GM18907 (cell line): ENCODE data around the gene TMEM150B.

Experiments used
- ATAC-seq: cut with Tn5 transposase; IDR thresholded peaks from one replicate; pipeline ENCODE4 v1.9.1; 2021; ENCODE audit warnings: mild to moderate bottlenecking, moderate library complexity; ENCODE audit not compliant: unreplicated experiment

Gene TMEM150B

DNA sequence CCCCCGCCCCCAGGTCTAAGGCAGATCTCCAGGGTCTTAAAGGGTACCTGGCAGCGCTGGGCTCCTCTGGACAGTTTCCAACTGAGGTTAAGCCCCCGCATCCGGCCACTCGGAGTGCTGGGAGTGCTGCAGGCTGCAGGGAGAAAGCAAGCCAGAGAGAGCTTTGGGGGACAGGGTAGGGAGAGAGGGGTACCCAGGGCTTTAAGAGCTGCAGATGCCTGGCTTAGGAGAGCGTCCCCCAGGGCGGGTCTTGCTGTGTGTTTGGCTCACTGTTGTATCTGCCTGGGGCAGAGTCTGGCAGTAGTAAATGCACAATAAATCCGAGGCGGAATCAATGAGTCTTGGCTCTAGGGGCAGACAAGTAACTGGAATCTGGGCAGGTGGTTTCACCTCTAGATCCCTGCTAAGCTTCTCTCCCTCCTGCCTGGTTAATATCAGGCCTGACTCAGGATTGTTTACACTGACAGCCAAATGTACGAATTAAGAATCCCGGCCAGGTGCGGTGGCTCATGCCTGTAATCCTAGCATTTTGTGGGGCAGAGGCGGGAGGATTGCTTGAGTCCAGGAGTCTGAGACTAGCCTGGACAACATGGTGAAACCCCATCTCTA, 30.2 kb upstream of the TMEM150B start:
- ATAC-seq = no peak

DNA sequence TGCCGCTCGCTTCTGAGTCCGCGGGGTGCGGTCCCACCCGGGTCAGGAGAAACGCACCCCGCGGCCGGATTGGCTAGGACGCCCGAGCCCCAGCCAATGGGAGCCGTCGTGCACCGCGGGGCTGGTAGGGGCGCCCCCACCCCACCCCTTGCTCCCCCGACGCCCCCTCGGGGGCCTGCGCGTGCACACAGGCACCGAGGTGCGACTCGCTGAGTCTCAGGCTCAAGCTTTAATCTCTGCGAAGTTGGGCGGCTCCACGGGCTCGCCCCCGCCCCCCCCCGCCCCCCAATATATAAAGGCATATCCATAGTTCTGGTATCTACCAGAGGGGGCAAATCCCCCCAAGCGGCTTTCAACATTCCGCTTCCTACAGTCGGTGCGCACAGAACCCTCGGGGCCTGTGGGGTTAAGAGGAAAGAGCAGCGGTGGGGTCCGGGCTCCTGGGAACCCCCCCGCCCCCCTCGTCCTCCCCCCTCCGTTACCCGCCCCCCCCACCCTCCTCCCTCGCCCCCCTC, 29.6 kb upstream of the TMEM150B start, which contains the start of gene COX6B2:
TSS of gene COX6B2 (minus strand) at position 22 of the 515 bp plus-strand sequence. CDS start 198 bp downstream, outside the sequence.
- ATAC-seq = no peak

DNA sequence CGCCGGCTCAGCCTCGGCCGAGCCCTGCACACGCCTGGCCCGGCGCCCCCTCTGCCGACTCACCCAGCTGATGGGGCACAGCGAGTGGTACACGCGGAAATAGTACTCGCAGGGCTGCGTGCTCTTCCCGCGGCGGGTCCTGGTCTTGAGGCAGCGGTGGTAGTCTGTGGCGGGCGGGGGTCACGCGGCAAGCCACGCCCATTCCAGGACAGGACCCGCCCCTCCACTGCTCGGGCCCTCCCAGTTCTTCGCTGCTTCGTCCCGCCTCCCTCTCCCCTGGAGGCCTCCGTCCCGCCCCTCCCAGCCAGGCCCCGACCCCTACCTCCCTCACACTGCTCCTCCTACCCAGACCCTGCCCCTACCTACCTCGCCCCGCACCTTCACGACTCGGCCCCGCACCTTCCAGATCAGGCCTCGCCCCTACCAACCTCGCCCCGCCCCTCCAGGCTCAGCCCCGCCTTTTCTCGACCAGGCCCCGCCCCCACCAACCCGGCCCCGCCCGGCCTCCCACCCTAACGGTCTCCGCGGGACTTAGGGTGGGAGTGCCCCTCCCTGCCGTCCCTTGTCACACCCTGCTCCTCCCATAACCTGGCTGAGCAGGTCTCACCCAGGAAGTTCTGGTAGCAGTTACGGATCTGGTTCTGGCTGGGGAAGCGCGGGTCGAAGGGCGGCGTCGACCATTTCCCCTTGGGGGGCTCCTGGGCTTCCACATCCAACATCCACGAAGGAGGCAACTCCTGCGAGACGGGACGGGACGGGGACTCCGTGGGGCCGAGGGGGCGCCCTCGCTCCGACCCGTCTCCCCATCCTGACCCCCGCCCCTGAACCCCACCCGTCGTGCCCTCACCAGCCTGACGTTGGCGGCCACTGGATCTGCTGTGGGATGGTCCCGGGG, 28.9 kb upstream of the TMEM150B start:
- ATAC-seq = no peak

DNA sequence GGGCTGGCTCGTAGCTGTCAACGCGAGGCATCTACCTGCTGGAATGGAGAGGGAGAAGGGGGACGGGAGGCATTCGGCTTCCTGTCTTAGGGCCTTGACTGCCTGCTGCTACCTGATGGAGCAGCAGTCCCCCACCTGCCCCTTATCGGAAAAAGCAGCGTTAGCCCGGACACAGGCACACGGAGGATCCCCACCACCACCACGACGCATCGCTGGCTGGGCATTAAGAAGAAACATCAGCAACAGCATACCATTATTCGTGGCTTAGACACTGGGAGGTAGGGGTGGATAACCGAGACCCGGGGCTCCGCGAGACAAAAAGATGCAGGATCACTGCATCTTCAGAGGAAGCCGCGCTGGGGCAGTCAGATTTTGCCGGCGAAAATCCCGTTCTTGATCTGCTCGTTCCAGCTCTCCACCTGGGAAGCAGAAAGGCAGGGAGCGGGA, 28.2 kb upstream of the TMEM150B start:
- no peak for ATAC-seq

DNA sequence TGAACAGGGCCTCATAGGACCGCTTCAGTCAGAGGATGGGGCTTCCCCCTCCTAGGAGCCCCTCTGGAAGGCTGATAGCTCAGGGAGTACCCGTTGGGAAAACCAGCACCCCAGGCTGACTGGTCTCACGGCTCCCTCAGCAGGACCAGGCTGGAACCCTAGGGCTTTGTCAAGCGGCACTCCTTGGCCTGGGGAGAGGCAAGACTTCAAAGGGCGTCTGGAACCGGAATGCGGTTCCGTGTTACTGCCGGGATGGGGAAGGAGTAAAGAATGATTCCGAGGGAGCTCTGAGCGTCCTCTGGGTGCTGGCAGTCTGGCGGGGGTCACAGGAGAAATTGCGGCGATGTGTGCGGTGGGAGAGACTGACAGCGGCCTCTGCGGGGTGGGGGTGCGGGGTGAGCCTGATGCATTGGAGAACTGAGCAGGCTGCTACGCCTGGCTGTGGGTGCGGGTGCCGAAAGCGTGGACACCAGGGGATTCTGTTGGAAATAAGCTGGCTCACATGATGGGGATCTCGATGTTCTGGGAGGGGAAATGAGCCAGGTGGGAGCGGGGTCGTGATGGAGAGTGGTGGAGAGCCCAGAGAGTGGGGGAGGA, 27.5 kb upstream of the TMEM150B start:
- ATAC-seq = no peak

DNA sequence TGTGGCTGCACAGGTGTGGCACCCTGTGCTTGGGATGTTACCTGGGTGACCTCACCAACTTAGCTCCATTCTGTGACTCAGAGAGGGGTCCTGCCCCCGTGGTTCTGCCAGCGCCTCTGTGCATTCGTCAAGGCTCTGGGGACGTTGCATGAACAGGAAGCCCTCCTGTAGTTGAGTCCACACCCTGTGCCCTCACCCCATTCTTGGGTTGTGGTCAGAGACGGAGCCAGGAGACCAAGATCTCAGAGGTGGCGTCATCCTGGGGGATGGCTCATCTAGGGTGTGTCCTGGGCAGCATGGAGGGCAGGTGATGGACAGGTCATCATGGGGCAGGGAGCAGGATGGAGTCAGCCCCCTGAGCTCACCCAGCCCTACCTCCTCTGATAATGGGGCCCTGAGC, 26.9 kb upstream of the TMEM150B start:
- no peak for ATAC-seq

DNA sequence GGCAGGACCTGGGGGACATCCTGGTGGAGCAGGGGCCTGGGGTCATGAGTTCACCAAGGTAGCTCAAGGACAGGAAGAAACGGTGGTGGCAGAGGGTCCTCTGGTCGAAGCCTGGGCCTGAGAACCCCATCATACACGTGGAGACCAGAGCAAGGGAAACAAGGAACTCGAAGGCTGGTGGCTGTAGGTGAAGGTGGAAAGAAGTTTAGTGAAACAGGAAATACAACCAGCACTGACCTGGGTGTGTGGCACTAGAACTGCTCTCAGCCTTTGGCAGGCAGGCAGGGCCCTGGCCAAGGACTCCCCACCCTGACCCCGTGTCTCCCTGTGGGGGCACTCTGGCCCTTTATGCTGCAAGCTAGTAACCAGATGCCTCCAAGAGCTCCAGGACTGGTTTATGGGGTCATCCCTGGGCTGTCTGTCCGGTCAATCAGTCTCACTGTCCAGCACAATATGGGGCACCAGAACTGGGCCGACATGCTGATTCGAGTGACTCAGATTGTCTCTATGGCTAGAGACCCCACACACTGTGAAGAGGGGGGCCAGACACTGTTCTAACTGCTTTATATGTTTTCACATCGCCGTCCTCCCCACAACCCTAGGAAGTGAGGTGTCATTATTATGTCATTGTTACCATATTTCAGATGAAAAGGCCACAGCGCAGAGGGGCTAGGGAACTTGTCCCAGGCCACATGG, 25.6 kb upstream of the TMEM150B start:
- ATAC-seq = no peak

DNA sequence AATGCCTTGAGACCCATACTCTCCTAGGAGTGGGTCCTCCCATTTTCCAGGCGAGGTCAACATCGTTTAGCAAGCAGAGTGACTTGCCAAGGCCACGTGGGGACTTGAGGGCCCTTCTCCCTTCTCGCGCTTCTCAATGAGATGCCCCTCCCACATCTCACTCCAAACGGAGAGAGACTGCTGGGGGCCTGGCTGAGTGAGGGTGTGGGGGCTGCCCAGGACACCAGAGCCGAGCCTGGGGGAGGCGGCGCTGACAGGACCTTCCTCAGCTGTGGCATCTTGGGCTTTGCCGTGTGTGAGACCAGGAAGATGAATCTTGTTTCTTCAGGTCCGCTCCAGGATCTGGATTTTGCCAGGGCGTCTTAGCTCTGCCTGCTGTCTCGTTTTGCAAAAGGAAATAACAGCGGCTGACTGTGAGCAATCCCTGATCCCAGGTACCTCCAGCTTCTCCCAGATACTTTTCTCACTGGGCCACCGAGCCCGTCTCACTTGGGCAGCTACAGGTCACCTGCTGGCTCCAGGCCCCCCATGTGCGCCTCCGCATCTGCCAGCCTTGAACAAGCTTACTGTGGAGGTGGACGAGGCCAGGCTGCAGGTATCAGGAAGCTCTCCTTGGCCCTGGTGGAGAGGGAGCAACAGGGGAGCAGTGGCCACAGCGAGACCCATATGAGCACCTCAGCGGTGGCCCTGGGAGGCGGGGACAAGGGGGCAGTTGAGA, 23.3 kb upstream of the TMEM150B start:
- no peak for ATAC-seq

DNA sequence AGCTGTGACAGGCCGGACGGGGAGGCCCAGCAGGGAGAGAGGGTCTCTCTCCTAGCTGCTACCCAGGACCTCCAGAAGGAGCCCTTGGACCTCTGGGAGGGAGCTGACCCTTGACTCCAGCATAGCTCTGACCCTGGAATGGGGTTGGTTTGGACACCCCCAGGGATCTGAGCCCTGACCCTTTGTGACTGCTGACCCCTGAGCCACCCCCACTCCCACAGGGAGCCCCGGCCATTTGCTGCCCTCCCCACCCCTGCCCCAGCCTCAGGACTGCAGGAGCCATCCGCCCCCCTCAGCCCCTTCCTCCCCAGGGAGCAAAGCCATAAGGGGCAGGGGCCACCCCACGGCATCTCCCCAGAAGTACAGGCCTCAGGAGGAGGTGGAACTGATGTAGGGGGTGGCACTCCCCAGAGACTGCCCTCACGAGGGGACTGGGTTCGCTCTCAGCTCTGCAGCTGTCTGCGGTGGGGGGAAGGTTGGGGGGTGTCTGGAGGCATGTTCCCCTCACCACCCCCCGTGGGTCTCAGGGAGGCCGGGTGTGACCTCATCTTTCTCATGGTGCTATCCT, 22.4 kb upstream of the TMEM150B start:
- no peak for ATAC-seq

DNA sequence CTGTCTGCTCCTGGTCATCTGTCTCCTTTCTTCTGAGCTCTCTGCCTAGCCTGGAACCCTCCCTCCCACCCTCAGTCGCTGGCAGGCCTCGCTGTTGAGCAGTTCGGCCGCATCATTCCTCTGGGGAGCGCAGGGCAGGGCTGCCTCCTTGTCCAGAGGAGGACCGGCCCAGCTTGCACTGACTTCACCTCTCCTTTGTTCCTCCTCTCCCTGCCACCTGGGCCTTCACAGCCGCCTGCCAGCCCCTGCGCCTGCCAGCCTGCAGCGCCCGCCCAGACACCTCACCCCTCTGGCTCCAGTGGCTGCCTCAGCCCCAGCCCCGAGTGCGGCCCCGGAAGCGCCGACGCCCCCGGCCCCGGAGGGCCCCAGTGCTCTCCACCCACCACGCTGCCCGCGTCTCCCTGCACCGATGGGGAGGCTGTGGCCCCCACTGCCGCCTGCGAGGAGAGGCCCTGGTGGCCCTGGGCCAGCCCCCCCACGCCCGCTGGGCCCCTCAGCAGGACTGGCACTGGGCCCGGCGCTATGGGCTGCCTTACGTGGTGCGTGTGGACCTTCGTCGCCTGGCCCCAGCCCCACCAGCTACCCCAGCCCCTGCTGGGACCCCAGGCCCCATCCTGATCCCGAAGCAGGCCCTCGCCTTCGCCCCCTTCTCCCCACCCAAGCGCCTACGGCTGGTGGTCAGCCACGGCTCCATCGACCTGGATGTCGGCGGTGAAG, 21.7 kb upstream of the TMEM150B start:
- ATAC-seq = no peak

DNA sequence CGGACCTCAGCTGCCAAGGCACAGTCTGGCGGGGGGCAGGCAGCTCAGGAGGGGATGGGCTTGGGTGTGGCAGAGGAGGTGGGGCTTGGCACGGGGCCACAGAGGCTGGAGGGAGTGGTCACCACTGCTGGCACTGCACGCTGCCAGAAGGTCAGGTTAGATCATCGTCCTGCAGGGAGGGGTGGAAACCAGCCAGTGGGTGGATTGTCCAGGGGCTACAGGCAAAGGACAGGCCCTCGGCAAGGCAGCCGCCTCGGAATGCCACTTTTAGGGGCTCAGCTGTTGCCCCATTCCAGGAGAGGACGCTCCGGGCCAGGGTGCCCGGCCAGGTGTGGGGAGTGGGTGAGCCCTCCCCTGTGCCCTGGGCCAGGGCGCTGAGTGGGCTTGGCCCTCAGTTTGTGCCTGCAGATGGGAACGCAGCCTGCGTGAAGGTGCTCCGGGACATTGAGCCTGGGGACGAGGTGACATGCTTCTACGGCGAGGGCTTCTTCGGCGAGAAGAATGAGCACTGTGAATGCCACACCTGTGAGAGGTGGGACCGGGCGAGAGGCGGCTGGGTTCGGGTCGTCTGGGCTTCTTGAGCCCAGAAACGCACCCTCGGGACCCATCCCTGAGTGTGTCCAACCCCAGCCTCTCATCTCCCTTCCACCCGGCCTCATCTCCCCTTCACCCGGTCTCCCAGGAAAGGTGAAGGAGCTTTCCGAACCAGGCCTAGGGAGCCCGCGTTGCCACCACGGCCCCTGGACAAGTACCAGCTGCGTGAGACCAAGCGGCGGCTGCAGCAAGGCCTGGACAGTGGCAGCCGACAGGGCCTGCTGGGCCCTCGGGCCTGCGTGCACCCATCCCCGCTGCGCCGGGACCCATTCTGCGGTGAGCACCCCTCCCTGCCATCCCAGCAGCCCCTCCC, 20.9 kb upstream of the TMEM150B start:
- no peak for ATAC-seq

DNA sequence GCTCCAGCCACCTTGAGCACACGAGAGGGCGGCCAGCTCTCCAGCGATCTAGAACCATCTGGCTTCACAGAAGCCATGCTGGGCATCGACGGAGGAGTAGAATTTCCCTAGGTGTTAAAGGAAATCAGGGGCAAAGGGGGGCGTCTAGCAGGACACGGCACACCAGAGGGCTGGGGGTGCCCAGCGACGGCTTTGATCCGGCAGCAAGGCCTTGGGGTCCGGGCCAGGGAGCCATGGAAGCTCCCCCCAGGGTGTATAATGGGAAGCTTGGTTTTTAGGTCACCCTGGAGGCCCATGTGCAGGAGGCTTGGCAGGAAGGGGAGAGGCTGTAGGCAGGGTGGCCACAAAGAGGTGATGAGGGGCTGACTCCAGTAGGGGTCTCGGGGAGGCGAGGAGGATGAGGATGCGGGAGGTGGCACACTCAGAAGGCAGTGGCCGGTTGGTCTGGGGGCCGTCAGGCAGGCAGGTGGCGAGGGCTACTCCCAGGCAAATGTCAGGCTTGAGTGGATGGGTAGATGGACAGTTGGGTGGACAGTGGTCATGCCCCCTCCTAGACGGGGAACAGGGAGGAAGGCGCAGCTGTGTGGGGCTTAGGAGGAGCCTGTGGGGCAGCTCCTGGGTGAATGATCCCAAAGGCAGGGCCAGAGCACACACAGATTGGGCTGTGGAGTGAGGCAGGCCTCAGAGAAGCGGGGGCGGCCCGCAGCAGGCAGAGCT, 20.1 kb upstream of the TMEM150B start:
- no peak for ATAC-seq

DNA sequence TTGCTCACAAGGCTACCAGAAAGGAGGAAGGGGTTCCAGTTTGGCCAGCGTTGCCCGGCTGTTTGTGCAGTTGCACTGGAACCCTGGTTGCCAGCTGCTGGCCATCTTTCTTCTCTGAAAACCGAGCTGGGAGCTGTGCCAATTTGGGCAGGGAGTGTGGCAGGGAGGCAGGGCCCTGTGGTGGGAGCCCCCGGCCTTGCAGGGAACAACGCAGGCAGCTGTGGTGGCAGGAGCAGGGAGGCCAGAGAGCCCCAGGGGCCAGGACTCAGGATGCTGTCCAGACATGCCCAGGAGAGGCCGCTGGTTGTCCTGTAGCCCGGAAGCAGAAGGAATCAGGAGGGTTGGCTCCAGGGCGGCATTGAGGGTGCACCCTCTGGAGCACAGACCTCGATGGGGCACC, 19.3 kb upstream of the TMEM150B start:
- ATAC-seq = no peak

DNA sequence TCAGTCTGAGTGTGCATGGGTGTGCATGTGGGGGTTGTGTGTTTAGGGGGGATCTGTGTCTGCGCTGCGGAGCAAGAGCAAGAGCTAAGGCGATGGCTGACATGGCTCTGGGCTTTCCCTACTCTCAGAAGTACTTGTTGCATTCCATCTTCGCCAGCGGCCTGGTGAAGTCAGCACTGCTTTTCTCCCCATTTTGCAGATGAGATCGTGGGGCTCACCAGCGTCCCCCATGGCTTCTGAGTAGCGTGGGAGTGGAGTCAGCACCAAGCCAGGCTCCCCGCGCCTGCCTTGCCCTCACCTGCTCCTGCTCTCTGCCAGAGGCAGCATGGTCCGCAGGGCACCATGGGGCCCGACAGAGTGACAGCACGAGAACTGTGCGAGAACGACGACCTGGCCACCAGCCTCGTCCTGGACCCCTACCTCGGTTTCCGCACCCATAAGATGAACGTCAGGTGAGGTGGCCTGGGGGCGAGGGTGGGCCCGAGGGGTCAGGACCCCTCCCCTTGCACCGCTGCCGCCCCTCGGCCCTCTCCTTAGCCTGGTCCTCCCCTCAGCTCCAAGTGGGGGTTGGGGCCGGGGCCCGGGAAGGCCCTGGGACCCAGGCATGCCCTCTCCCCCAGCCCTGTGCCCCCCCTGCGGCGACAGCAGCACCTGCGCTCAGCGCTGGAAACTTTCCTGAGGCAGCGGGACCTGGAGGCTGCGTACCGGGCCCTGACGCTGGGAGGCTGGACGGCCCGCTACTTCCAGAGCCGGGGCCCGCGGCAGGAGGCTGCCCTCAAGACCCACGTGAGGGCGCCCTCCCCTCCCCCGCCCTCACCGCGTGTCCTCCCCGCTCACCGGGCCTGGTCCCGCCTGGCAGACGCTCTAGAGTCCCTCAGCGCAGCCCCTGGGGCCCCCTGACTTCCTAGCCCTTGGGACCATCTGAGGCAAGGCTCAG, 16.7 kb upstream of the TMEM150B start:
- no peak for ATAC-seq

DNA sequence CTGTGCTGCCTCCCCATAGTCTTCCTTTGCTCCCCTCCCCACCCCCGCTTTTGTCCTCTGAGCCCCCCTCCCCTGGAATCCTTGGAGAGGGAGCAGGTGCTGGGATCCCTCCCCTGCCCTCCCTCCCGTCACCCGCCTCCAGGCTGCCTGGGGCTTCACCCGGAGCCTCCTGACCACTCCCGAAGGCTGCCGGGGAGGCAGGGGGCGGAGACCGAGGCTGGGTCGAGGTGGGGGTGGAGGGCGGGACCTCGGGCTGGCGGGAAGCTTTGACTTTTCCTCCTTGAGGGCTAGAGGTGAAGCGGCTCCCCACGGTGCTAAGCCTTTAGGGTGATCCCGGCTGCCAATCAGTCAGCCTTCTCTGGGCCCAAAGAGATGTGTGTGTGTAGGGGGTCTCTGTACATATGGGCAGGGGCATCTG, 16.0 kb upstream of the TMEM150B start:
- ATAC-seq = no peak

DNA sequence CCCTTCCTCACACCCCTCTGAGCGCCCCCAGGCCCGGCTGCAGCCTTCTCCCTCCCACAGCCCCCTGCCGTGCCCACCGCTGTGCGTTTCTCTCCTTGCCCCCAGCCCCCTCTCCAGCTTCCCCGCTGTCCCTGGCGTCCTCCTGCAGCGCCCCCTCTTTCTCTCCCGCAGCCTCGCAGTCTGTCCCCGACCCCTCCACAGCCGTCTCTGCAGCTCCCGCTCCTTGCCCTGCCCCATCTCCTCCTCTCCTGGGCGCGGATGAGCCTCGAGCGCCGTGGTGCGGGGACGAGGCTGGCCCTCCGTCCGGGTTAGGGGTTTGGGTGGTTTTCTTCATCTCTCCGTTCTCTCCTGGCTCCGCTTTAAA, 15.6 kb upstream of the TMEM150B start:
- ATAC-seq = no peak
